ENCODE data around the gene FLNA.

GRCh38 chrX:154332561-154332960 is 41.9 kb downstream of the FLNA start:
- TF ChIP-seq CTCF (IDR thresholded peaks at IDR 0.05 in 4 of 5, conservative IDR thresholded peaks at IDR 0.05 in 1 of 5) (no peak), POLR2A (IDR thresholded peaks at IDR 0.05) (no peak)
